HG03469 (cell line): ENCODE measurements around the gene RAB11FIP4.

Experiments
- ATAC-seq: cut with Tn5 transposase; IDR thresholded peaks from one replicate; pipeline ENCODE4 v1.9.1; 2021; ENCODE audit warnings: mild to moderate bottlenecking, moderate library complexity, moderate number of reproducible peaks; ENCODE audit not compliant: unreplicated experiment

The RAB11FIP4 gene

DNA sequence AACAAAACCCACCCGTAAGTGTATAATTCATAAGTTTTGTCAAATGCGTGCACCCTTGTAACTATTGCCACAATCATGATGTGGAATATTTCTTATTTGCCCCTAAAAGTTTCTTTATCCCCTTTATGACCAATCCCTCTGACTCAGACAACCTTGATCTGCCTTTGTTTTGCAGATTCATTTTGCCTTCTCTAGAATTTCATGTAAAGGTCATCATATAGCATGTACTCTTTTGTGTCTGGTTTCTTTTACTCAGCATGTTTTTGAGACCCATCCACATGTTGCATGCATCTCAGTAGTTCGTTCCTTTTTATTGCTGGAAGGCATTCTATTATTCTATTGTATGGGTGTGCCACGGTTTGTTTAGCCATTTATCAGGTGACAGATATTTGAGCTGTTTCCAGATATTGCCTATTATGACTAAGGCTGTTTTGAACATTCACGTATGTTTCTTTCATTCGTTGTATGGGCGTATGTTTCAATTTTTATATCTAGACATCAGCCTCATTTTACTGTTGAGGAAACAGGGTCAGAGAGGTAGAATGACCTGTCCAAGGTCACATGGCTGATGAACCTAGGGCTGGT is 192.4 kb downstream of the RAB11FIP4 start:
- ATAC-seq: no peak

DNA sequence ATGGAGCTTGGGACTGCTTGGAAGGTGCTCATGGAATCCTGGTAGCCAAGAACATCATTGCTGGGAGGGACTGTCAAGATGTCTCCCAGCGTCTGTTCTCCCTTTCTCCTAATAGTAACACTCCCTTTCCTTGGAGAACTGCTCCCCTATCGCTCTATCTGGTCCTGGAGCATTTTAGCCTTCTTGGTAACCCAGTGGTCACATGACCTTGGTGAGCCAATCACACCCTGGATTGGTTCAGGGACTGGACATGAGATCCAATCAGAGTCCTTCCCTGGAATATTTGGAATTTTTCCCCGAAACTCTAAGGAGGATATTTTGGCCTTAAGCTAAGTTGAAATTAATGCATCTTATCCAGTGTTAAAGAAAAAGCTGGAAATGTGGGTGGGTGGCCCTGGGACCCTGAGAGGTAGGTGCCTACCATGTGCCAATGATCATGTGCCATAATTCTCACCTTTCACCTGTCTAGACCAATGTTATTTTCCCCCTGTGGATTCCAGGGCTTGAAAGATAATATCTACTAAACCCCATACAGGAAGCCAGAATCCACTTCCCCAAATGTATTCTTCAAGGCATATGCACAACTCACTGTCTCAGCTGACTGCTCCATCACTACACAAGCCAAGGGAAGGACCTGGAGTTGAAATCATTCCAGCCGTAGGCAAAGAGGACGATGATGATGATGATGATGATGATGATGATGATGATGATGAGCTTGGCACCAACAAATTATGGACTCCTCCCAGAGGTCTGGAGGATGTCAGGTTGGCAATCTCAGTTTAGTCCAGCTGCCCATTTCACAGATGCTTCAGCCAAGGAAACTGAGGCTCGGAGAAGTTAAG is 193.2 kb downstream of the RAB11FIP4 start:
- ATAC-seq: no peak

DNA sequence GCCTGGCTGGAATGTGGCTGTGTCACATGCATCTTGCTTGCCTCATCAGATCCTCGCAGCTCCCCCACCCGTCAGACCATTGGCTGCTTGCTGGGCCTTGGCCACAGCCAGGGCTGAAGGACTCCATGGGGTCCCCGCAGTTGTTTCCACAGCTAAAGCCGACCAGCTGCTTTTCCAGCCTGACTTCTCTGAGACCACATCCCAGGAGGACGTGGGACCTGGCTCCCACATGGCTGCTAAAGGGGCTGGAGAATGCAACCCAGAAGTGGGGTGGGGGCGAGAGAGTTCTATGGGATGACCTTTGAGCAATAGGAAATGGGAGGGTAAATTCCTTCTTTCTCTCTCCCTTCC is 193.8 kb downstream of the RAB11FIP4 start:
- ATAC-seq: no peak

DNA sequence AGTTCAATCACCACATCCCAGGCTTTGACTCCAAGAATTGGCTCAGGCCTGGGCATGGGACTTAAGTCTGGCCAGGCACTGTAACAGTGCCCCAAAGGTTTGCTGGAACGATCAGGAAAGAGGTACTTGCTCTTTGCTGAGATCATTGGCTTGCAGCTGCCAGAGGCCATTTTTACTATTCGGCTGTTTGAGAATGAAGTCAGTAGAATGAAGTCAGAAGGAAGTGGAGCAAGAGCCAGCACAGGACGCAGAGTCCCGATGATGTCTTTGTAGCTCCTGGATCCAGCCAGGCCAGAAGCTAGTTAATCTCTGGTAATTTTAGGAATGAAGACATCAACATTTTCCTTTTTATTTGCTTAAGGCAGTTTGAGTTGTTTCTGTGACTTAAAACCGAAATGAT is 195.5 kb downstream of the RAB11FIP4 start:
- ATAC-seq: no peak

DNA sequence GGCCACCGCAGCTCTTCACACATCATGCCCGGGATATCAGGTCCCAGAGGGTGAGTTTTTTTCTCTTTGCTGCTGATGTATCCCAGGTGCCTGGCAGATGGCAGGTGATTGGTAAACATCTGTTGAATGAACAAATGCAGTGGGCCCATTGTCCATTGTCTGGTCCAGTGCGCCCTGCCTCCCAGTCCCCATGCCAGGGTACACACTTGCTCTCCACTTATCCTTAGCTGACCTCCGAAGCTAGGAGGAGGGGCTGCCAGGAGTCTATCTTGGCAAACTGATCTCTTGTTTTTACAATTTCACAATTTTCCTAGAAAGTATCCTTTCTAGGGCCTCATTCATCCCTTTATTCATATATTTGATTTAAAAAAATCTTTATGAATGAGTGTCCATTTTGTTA is 196.0 kb downstream of the RAB11FIP4 start:
- ATAC-seq: no peak
